GM19468 (cell line): ENCODE measurements around the gene SLC16A10.
"Not testable (repeated sequence)": the region's sequence is repeated elsewhere in the genome, so short reads cannot be mapped to it uniquely, and the experiment has no call there.

Source experiments
- ATAC-seq: cut with Tn5 transposase; IDR thresholded peaks from one replicate; pipeline ENCODE4 v1.9.1; 2021; ENCODE audit warnings: mild to moderate bottlenecking, moderate library complexity, moderate number of reproducible peaks; ENCODE audit not compliant: unreplicated experiment; ENCODE audit errors: extremely low read depth

The SLC16A10 gene

GRCh38 chr6:111176038-111176759 lies 88.9 kb downstream of the SLC16A10 start:
- no peak for ATAC-seq

- no peak for ATAC-seq
These were observed 89.4 kb downstream of the SLC16A10 start for GRCh38 chr6:111176760-111177099.

GRCh38 chr6:111177131-111177530 lies 89.8 kb downstream of the SLC16A10 start:
- ATAC-seq, result no peak

- no peak for ATAC-seq
These were observed 96.6 kb downstream of the SLC16A10 start for GRCh38 chr6:111183702-111184517.

GRCh38 chr6:111184827-111185532 lies 97.7 kb downstream of the SLC16A10 start:
- ATAC-seq, result no peak

- no peak for ATAC-seq
These were observed 98.7 kb downstream of the SLC16A10 start for GRCh38 chr6:111185954-111186353.

GRCh38 chr6:111187874-111188273 lies 100.6 kb downstream of the SLC16A10 start:
- ATAC-seq, result no peak

- not testable (repeated sequence) for ATAC-seq
These were observed 102.4 kb downstream of the SLC16A10 start for GRCh38 chr6:111189666-111190210.

- ATAC-seq, result no peak
These were observed 103.3 kb downstream of the SLC16A10 start for GRCh38 chr6:111190637-111191036.

- not testable (repeated sequence) for ATAC-seq
These were observed 103.8 kb downstream of the SLC16A10 start for GRCh38 chr6:111191136-111191535.

GRCh38 chr6:111192911-111193555 lies 105.7 kb downstream of the SLC16A10 start:
- no peak for ATAC-seq

GRCh38 chr6:111195656-111196055 lies 108.4 kb downstream of the SLC16A10 start:
- no peak for ATAC-seq

- no peak for ATAC-seq
These were observed 111.5 kb downstream of the SLC16A10 start for GRCh38 chr6:111198841-111199240.

GRCh38 chr6:111199935-111200334 lies 112.6 kb downstream of the SLC16A10 start:
- no peak for ATAC-seq

GRCh38 chr6:111200350-111201243 lies 113.3 kb downstream of the SLC16A10 start:
- ATAC-seq, result no peak

GRCh38 chr6:111201244-111201554 lies 113.9 kb downstream of the SLC16A10 start:
- no peak for ATAC-seq

- no peak for ATAC-seq
These were observed 114.5 kb downstream of the SLC16A10 start for GRCh38 chr6:111201764-111202163.

GRCh38 chr6:111203539-111203938 lies 116.2 kb downstream of the SLC16A10 start:
- not testable (repeated sequence) for ATAC-seq

- ATAC-seq, result no peak
These were observed 117.0 kb downstream of the SLC16A10 start for GRCh38 chr6:111204305-111204704.
